Stimulated activated CD8-positive, alpha-beta memory T cell treated with anti-CD3 and anti-CD28 coated beads, Interleukin-15, amount 100 ng/mL, for 1 hour (primary cell): ENCODE data around the gene GPR82.
"Not testable (repeated sequence)": the region's sequence is repeated elsewhere in the genome, so short reads cannot be mapped to it uniquely, and the experiment has no call there.

Experiments used
- DNase-seq: peaks from one replicate; pipeline ENCODE4 v3.0.0-alpha.2; 2020; ENCODE audit warnings: low read depth

Gene GPR82

DNA sequence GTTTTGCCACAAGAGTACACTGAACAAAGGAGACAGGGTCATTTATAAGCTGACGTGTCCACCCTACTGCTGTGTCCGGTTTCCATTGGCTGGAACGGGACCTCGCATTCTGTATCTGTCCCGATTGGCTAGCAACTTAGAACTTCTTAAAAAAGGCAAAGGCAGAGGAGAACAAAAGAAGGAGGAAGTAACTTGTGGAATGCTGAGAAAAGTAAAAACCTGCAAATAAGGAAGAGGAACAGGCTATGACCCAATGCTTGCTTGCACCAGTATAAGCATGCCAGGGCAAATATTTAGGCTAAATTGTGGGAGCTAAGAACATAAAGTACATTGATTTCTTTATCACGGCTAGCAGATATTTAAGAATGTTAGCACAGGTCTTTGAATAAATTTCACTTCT, 4.4 kb upstream of the GPR82 start:
- DNase-seq, result not testable (repeated sequence)

DNA sequence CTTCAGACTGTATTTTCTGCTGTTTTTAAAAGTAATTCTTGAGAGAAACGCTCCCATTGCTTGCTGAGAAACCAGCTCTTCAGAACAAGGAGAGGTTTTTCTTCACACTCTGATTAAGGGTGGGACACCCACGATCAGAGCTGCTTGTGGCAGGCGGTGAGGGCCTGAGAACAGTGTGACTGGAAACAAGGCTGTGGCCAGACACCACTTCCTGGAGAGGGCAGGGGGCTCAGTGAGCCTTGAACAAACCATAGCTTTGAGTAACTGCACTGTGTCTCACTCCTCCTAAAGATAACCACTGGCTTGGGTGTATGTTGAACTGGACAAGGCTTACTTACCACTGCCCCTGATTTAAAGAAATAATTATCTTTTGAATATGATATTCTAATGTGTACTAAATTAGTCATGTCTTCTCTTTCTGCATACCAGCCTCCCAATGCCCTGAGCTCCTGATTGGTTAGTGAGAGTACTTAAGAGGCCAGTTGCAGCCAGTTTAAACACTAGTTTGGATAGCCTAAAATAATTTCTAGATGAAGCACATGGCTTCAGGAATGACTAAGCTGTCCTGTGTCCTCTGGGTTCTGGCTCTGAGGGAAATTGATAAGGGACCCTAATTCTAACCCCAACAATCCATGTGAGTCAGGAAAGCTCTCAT, 3.7 kb upstream of the GPR82 start:
- DNase-seq, result peak; percentile 18

DNA sequence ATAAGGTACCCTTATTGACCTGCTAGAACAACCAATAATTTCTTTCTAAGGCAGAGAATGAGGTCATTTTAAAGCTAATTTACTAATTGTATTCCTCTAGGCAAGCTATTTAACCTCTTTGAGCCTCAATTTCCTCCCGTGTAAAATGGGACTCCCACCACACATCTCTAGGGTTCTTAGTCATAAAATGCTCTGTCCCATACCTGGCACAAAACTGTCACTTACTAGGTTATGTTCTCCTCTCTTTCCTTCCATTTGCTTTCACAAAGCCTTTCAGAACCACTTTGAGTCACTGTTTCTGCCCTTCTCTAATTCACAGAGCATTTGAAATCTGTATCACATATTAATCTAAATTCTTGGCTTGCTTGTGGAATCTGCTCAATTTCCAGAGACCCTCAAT, 2.4 kb upstream of the GPR82 start:
- no peak for DNase-seq

DNA sequence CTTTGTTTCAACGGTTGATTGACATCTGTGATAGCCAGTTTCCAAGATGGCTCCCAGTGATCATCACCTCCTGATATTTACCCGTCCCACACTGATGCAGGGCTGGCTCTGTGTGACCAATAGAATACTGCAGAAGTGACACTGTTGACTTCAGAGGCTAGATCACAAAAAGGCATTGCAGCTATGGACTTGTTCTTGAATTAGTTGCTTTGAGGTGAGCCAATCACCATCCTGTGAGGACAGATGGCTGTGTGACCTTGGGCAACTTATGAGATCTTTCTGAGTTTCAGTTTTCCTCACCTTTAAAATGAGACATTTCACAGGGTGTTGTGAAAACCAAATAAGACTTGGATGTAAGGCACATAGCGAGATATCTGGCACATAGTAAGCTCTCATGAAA, 1.8 kb upstream of the GPR82 start:
- DNase-seq, result no peak

DNA sequence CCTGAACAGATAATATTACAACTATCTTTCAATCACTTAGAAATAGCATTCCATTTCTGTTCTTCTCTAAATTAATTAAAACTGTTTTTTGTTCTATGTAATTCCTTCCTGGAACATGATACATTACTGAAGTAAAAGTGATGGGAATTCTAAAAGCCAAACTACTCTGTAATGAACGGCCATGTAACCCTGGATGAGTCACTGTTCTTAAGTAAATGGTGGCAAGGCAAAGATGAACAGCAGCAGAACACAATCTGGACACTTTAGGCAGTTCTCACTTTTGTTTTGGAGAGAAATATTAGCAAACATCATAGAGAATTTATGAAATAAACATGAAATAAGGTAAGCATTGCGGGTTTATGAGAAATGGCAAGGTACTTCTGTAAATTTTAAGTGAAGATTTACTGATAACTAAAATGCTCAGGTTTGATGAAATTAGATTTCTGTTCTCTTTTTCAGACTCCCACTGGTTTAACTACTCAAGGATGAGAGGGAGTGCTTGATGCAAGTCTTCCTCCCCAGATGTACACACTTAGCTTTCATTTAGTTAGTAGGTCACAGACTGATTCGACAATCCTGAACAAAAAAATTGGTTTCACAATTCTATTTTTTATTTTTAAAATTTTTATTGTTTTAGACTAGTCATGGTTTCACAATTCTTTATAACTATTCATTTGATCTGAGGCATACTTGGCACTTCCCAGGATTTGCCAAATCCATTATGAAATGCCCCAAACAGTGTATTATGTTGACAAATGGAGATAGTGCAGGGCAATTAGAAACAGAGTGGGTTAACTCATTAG, 964 bp upstream of the GPR82 start:
- DNase-seq, result no peak

DNA sequence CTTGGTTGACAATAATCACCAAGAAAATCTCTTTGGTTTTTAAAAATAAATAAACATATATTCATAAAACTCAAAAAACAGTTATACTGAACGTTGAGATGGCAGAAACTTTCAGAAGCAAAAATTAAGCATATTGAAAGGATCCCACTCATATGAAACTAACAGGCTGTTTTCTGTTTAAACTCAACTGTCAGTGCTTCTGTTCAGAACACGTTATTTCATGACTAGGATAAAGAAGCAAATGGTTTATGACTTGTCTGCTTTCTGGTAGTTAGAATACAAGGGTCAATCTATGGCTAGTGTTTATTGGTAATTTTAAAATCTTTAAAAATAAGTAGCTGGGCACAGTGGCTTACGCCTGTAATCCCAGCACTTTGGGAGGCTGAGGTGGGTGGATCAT, 4.1 kb downstream of the GPR82 start:
- no peak for DNase-seq

DNA sequence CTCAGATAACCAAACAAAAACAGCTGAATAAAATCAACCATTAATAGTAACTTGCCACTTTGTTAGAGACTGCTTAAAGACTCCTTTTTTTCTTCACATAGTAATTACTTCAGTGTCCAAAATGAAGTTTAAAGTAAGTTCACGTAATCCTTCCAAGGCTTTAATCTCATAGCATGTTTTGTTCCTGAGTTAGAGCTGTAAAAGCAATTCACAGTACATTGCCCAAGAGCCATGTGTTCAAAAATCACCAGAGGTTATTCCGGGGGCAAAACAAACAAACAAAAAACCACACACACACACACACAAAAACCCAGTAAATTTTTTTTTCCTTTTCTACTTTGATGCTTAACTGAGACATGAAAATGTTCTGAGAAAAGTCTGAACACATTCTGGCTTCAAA, 6.1 kb downstream of the GPR82 start:
- no peak for DNase-seq

DNA sequence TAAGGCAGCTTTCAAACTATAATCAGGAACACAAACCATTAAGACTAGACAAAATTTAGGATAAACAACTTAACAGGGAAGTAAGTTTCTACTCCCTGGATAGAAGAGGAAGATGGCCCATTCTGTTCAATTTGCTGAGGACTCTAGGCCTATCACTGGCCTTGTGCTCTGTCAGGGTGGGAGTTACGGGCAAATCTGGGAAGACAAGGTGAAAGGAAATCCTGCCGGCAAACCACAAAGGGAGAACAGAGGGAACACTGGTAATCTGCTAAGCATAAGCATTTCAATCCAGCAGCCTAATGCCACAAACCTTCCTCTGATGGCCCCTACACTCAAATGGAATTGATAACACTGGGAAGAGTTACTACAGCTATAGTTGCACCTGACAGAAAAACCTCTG, 8.3 kb downstream of the GPR82 start:
- DNase-seq, result no peak

DNA sequence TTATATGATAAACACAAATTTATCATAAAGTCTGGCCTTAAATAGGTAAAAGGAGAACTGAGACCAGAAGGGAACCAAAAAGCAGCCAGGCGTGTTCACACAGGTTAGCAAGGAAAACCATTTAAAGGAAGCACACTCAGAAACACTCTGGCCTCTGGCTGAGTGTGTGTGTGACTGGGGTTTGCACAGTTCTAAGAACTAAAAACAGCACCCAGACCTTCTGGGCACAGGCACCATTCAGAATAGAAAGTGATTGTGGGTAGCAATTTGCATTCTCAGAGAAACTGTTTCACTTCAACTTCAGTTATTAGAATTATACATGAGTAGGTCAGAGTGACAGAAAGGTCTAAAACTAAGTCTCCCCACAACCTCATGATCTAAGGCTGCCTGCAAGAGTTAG, 10.0 kb downstream of the GPR82 start:
- DNase-seq, result no peak

DNA sequence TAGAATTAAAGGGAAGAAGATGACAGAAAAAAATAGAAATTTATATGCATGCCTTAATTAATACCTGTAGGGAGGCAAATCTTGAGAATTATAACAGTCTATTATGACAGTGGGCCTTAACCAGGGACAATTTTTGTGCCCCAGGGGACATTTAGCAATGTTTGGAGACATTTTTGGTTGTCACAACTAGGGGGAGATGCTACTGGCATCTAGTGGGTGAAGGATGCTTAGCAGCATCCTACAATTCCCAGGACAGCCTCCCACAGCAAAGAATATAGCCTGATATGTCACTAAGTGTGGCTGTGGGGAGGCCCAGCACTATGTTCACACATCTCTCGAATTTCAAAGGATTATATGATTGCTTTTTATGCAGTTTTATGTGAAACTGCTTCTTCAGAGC, 10.5 kb downstream of the GPR82 start:
- no peak for DNase-seq

DNA sequence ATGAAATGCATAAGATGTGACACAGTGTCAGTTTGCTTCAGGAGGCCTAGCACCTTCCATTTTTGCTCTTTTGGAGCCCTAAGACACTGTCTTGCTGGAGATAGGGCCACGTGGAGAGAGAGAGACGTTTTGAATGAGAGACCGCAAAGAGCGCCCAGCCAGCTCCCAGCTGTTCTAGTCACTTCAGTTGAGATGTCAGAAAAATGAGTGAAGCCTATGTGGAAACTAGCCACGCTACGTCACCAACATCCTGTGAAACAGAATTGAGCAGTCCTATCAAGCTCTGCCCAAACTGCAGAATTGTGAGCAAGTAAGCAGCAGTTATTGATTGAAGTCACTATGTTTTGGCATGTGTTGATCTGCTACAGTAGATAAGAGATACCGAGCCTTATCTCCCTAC, 13.1 kb downstream of the GPR82 start:
- no peak for DNase-seq

DNA sequence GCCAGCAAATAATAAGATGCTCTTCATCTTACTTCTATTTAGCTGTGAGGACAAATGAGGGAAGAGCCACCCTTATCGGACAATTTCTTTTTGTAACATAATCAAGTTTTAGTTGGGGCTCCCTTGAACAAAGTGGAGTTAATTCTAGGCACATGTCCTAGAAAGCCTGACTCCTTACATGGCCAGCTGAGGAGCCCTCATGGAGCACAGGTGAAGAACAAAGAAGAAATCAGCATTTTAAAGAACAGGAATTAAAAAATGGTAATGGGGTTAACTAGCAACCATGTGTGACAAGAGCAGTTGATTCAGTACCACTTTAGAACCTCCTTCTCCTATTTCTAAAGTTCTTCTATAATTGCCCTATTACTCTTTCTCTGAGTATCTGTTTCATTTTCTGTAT, 15.9 kb downstream of the GPR82 start:
- DNase-seq, result no peak

DNA sequence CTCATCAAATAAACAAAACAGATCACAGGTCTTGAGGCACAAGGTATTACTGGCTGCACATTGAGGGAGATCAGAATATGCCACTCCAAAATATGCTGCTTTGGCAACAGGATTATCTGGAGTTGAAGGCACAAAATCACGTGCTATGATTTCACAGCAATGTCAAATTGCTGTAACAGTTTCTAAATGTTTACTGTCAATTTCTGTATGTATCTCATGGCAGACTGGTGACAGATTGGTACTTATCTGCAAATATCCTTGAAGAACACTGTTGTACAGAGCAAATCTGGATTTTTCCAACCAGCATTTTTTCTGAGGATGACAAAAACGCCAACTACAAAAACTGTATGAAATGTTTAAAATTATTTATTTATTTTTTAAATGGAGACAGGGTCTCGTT, 26.7 kb downstream of the GPR82 start:
- no peak for DNase-seq

DNA sequence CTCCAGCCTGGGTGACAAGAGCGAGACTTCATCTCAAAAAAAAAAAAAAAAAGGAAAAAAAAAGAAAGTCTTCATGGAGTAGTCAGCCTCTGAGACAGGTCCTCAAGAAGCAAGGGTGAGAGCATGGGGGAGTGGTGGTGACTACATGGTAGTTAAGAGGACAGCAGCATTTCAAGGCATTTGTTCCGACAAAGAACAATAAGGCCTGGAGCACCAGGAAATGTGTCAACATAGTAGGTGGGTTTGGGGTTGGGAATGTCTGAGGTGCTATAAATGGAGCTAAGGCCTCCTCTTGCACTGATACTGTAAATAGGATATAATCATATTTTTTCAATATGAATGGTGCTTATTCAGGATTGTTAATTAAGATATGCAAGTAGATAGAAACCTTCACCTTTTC, 34.4 kb downstream of the GPR82 start:
- no peak for DNase-seq

DNA sequence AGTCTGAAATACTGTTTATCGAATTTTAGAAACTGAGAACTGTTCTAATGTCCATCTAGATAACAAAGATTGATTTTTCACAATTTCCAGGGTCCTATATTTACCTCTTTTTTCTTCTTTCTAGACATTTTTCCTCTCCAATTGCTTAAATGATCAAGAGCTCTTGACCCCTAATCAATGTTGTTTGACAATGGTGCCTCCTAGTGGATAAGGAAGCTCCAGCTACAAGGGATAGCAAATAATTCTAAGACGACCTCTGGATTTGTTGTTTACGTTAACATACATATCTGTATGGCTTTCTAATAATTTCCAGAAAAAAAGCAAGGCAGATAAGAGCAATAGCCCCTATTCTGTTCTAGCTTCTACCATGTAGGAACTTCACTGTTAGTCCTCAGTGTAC, 35.8 kb downstream of the GPR82 start:
- DNase-seq, result no peak

DNA sequence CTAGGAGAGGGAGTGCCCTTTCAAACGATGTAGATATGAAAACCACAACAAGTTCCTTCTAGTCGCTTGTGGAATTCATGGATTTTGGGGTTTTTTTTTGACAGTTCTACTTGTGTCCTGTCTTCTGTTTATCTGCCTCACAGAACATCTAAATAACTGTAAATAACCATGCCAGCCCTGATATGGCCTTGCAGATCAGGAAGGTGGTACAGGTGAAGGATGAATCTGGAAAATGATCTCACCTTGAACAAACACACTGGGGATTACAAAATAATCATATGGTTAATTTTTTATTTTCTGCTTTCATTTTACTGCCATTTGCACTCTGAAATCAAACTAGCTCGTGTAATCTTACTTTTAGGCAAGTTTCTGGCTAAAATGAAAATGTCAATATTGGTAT, 37.2 kb downstream of the GPR82 start:
- DNase-seq, result no peak

DNA sequence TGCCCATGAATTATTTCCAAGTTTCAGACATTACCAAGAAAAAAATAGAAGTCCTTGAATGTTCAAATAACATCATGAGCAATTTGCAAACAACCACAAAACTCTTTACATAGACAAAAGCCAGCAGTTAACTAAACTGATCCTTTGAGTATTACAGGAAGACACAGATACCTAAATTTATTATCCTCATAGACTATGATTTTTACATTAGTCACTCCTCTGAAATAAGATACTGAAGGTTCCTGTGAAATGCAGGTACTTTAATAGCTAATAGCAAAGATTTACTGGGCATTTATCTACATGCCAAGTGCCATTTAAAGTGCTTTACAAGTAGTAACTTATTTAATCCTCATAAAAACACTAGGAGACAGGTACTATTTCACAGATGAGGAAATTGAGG, 37.7 kb downstream of the GPR82 start:
- DNase-seq, result no peak

DNA sequence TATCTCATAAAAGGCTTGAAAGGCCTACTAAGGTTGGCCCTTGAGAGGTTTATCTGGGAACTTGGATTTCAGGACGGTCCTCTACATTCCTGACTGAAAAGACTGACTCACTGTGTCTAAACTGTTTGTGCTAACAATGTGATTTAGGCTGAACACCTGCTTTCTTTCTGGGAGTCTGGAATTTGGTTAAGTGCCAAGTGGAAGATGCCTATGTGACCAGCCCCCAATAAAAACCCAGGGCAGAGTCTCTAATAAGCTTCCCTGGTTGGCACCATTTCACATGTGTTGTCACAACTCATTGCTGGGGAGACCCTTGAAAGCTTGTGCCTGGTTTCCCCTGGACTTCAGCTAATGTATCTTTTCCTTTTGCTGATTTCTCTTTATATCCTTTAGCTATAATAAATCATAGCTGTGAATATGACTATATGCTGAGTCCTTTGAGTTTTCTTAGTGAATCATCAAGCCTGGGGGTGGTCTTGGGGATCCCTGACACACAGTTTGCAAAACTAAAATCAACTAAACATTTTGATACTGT, 55.1 kb downstream of the GPR82 start:
- no peak for DNase-seq
